ENCODE measurements around the gene WIPF3.

Gene WIPF3

GRCh38 chr7:29809533-29810155 is 3.3 kb downstream of the WIPF3 start:
- no peak for DNase-seq (ENCODE audit: low spot score)

- DNase-seq (ENCODE audit: low spot score), result no peak
Observed at GRCh38 chr7:29810297-29810696, 4.0 kb downstream of the WIPF3 start.

DNA sequence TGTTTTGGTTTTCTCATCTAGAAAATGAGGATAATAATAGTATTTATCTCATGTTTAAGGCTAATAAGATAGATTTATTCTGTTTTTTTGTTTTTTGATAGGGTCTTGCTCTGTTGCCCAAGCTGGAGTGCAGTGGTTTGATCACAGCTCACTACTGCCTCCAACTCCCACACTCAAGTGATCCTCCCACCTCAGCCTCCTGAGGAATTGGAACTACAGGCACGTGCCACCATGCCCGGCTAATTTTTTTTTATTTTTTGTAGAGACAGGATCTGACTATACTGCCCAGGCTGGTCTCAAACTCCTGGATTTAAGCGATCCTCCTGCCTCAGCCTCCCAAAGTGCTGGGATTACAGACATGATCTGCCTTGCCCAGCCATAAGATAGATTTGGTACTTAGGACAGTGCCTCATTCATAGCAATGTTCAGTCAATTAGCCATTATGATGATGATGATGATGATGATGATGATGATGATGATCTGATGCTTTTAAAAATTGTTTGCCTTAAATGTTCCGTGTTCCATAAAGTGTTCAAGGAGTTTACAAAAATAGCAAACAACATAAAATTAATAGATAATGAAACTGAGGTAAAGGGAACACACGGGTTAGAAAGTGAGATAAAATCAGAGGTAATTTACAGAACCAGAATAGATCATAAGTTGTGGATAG is 4.6 kb downstream of the WIPF3 start:
- DNase-seq (ENCODE audit: low spot score), result no peak

- no peak for DNase-seq (ENCODE audit: low spot score)
Observed at GRCh38 chr7:29811586-29811985, 5.3 kb downstream of the WIPF3 start.

DNA sequence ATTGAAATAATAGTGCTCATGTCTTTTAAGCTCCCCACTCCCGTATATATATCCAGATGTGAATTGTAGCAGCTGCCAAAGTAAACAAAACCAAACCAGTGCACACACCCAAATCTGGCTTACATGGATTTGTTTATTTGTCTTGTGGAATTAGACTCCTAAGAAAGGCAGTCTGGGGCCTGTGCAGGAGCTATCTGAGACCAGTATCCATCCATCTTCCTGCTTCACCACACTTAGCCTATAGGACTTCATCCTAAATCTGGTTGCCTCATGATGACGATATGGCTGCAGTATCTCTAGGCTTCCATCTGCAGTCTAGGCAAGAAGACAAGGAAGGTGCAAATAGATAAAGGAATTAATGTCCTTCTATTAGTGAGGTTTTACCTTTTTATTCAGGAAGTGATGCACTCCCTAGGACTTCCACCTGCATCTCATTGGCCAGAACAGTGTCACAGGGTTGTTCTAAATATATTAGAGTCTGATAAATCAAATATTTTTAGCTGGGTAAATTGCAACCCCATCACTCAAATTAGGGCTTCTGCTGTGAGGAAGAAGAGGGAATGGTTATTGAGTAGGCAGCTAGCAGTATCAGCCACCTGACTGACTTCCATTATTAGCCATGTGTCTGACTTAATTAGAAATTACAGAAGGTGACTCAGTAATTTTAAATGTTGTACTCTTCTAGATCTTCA is 6.0 kb downstream of the WIPF3 start:
- DNase-seq (ENCODE audit: low spot score), result no peak

DNA sequence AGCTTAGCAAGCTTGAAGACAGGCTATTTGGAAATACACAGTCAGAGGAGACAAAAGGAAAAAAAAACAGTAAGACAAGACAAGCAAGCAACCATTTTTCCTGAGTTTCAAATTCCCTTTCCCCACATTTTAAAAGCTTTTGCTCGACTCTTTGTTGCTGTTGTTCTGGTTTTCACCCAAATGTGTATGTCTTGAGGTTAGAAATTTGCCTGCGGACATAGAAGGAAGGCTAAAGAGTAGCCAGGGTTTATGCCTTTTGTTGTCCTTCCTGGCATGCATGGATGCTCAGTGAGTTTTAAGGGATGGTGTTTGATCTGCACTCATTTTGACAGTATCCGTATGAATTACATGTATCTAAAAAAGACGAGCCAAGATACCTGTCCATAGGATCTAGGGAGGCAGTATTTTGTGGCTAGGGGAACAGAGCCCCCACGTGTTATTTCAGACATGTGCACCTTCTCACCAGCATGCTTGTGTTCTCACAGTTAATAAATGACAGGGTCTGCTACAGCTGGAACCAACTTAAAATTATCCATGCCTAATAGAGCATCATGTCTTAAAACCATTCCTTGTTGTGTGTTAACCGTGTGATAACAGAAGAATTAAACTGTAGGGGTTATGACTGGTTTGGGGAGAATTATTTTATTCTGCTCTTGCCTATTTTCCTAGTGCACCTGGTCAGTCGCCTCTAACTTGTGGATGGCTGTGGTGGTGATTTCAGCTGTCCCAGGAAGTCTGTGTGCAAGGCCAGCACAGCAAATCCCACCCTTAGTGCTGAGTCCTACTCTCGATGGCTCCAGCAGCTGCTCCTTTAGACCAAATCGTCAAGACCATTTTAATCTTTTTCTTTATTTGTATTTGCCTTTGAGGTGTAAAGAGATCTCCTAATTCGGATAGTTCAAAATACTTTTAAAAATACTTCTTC is 9.1 kb downstream of the WIPF3 start:
- no peak for DNase-seq (ENCODE audit: low spot score)

DNA sequence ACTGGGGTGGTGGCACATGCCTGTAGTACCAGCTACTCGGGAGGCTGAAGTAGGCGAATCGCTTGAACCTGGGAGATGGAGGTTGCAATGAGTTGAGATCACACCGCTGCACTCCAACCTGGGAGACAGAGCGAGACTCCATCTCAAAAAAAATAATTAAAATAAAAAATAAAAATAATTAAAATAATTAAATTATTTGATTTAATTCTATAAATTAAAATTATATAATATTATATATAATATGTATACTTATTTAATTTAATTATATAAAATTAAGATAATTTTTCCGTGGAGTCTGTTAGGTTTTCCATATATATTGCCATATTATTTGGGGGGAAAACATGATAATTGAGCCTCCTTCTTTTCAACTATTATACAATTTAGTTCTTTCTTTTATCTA is 12.0 kb downstream of the WIPF3 start:
- DNase-seq (ENCODE audit: low spot score), result no peak

DNA sequence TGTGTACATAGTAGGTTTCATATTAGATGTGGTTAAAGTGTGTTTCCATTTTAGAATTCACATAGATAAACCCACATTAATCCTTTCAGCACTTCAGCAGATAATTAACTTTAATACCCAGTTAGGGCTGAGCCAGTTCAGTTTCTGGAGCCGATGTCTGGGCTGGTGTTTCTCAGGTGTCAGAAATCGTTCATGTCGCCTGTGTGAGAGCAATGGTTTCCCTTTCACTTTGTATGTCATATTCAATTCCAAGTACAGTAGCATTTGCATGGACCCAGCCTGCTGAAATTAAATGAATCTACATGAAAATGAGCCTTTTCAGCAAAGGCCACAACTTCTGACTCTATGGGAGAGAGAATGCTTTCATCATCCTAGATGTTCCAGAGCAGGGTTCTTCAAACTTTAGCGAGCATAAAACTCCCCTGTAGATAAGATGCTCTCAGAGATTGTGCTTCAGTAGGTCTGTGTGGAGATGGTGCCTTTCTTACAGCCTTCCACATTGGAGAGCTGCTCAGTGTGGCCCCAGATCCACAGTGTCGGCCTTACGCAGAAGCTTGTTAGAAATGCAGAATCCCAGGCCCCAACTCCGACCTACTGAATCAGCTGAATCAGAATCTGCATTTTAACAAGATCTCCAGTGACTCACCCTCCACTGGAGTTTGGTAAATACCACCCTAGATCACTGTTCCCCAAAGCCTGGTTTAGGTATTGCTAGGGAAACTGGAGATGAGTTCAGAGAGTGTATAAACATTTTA is 19.6 kb downstream of the WIPF3 start:
- DNase-seq (ENCODE audit: low spot score), result no peak

GRCh38 chr7:29826530-29826822 is 20.2 kb downstream of the WIPF3 start:
- no peak for DNase-seq (ENCODE audit: low spot score)

GRCh38 chr7:29826904-29827303 is 20.6 kb downstream of the WIPF3 start:
- DNase-seq (ENCODE audit: low spot score), result no peak

- no peak for DNase-seq (ENCODE audit: low spot score)
Observed at GRCh38 chr7:29831705-29832104, 25.4 kb downstream of the WIPF3 start.

GRCh38 chr7:29833929-29834328 is 27.6 kb downstream of the WIPF3 start:
- DNase-seq (ENCODE audit: low spot score), result no peak

- DNase-seq (ENCODE audit: low spot score), result no peak
Observed at GRCh38 chr7:29835718-29836117, 29.4 kb downstream of the WIPF3 start.

GRCh38 chr7:29839302-29839701 is 33.0 kb downstream of the WIPF3 start:
- DNase-seq (ENCODE audit: low spot score), result no peak

DNA sequence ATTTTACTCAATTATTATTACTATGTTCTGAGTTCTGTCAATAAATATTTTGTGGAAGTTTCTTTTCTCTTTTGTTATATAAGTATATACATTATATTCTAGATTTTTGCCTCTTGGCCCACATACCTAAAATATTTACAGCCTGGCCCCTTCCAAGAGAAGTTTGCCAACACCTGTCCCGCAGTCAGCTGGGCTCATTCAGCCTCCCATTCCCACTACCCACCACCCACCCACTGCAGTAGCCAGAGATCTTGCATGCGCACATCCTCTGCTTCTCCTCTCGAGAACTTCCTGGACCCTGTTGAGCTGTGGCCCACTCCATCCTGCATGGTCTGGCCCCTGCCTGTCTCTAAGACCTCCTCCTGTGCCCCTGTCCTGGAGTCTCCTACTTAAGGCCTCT is 33.6 kb downstream of the WIPF3 start:
- DNase-seq (ENCODE audit: low spot score), result no peak

DNA sequence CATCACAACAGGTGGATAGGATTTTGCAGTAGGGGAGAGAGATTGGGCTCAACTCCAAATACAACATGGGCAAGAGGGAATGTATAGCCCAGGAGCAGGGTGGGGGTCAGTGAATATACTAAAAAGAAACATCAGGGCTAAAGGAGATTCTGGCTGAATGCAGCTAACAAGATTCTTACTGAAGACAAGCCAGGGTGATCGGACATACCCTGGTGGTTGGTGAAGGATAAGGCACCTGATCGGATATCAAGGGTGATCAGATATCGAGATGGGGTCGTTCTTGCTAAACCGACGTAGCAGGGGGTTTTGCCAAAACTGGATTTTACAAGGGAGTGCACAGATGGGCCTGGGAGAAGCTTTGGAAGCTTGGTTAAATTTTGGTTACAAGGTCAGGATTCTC is 34.4 kb downstream of the WIPF3 start:
- DNase-seq (ENCODE audit: low spot score), result no peak

DNA sequence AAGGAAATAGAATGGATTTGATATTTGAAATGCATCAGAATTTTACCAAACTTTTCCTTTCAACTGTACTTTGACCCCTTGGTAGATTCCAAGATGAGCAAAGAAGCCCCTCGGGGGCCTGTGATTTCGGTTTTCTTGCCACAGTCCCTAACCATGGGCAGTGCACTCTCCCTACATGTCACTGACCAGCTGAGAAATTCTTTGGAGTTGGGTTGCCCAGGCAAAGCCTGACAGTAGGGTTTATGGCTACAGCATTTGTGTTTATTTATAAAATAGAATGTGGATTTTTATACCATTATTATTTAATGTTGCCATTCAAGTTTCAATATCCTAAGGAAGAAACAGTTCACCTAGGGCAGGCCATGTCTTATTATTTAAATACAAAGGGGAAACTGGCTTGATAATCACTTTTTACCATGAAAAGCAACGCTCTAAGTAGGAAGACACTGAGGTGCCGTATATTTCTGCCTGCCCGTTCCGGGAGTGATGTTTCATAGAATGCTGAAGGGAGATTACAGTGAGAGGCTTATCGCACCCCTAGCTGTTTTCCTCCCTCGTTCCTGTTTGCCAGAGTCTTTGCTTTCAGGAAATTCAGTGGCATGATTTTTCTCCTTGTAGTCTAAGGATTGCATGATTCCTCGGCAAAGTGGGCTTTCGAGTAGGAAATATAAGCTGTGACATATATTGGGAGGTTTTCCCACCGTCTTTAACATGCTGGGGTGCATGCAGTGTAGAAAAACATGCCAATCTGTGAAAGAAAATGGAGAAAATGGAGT is 35.8 kb downstream of the WIPF3 start:
- DNase-seq (ENCODE audit: low spot score), result no peak

- no peak for DNase-seq (ENCODE audit: low spot score)
Observed at GRCh38 chr7:29843093-29843492, 36.8 kb downstream of the WIPF3 start.

DNA sequence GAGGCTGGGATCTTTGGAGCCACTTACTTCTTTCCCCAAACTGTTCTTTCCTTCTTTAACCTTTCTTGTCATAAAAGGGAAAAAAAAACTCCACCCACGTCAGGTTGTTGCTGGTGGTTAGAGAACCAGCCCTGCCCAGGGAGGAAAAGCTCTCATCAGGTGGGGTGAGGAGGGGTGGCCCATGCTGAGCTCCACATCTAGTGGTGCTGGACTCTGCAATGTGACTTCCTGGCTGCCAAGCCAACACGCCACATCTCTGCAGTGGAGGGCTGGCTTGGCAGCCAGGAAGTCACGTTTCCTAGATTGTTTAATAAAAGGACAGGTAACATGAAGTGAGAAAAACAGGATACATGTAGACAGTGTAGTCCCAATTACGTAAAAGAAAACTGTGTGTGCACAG is 37.4 kb downstream of the WIPF3 start:
- DNase-seq (ENCODE audit: low spot score), result no peak

DNA sequence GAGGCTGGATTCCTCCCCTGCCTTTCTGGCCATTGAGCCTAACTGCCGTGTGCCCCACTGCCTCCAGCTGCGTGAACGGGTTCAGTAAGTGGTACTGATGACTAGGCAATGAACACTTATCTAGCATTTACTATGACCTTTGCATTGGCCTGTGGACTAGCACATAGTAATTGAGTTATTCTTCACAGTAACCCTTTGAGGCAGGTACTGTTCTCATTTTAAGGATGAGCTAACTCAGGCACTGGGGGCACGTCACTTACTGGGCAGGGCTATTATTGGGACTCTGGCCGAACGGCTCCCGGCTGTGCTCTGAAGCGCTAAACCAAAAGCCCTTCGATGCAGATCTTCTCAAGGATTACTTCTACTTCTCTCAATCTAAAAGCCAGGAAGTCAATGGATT is 38.3 kb downstream of the WIPF3 start:
- DNase-seq (ENCODE audit: low spot score), result no peak

- DNase-seq (ENCODE audit: low spot score), result no peak
Observed at GRCh38 chr7:29847496-29847895, 41.2 kb downstream of the WIPF3 start.

All from CD4-positive, alpha-beta T cell treated with Interleukin-15 for 4 hours (primary cell).